ENCODE data around the gene ARID1A. TPM values are rescaled to one million over a fixed set of nuclear protein-coding genes. Genes with fewer than 3 reads are reported as not detected.
A peak's percentile ranks its signal among the peaks of the same experiment; 100 is the strongest.
"Not testable (repeated sequence)": the region's sequence is repeated elsewhere in the genome, so short reads cannot be mapped to it uniquely, and the experiment has no call there.

The ARID1A gene
- total RNA-seq, 2 experiments from 2014 or later = 118 to 124 TPM

GRCh38 chr1:26702680-26703038, 6.8 kb downstream of the ARID1A start:
- POLR2A ChIA-PET = interaction anchor here (1.0 to 15.0 kb wide), 6 partner anchors 10 to 101 kb away, joined by 3 to 357 read pairs (median 6); partner anchors contain the start of gene PIGV
- no peak overlapping the region for H3K27ac Mint-ChIP-seq
- H3K4me1 Mint-ChIP-seq = peaks cover 22% of the 10 kb centered on the region
- H3K4me3 Mint-ChIP-seq = no peak overlapping the region
- H3K36me3 Mint-ChIP-seq = peaks cover 26% of the 10 kb centered on the region
- no peaks in the 10 kb centered on the region for H3K27me3 Mint-ChIP-seq
- H3K9me3 Mint-ChIP-seq = no peaks in the 10 kb centered on the region
- DNase-seq (no peak), ATAC-seq (ENCODE audit: low read depth) (peak; percentile 55)

- H3K36me3 Mint-ChIP-seq = peaks cover 30% of the 10 kb centered on the region
- no peaks in the 10 kb centered on the region for H3K27me3 Mint-ChIP-seq
- POLR2A ChIA-PET = interaction anchor here (0.7 to 15.0 kb wide), 5 partner anchors 11 to 84 kb away, joined by 3 to 357 read pairs (median 9); partner anchors contain the start of gene PIGV
These were observed 7.7 kb downstream of the ARID1A start for GRCh38 chr1:26703478-26703877.

GRCh38 chr1:26704629-26705028, 8.8 kb downstream of the ARID1A start:
- no peak for DNase-seq
- POLR2A ChIA-PET = interaction anchor here (1.0 to 15.0 kb wide), 4 partner anchors 12 to 82 kb away, joined by 3 to 357 read pairs (median 25); partner anchors contain the start of gene PIGV
- H3K4me3 Mint-ChIP-seq = no peak overlapping the region
- H3K4me1 Mint-ChIP-seq = peaks cover 28% of the 10 kb centered on the region
- H3K27ac Mint-ChIP-seq = no peak overlapping the region
- no peaks in the 10 kb centered on the region for H3K9me3 Mint-ChIP-seq
- H3K27me3 Mint-ChIP-seq = no peaks in the 10 kb centered on the region
- no peak for ATAC-seq (ENCODE audit: low read depth)
- H3K36me3 Mint-ChIP-seq = peaks cover 37% of the 10 kb centered on the region

More at GRCh38 chr1:26703478-26703877, 7.7 kb downstream of the ARID1A start:
- DNase-seq (no peak), ATAC-seq (ENCODE audit: low read depth) (no peak)
- Mint-ChIP-seq H3K9me3 (no peaks in the 10 kb centered on the region), H3K4me3 (no peak overlapping the region), H3K4me1 (peaks cover 22% of the 10 kb centered on the region), H3K27ac (no peak overlapping the region)

GRCh38 chr1:26705227-26705626, 9.4 kb downstream of the ARID1A start:
- not testable (repeated sequence) for ATAC-seq (ENCODE audit: low read depth); H3K27ac Mint-ChIP-seq; H3K27me3 Mint-ChIP-seq; DNase-seq; H3K9me3 Mint-ChIP-seq
- Mint-ChIP-seq H3K4me3 (peak overlapping the region; percentile 1), H3K4me1 (peaks cover 28% of the 10 kb centered on the region), H3K36me3 (peaks cover 33% of the 10 kb centered on the region)
- POLR2A ChIA-PET = interaction anchor here (1.0 to 15.0 kb wide), 4 partner anchors 13 to 83 kb away, joined by 3 to 357 read pairs (median 24); partner anchors contain the start of gene PIGV

GRCh38 chr1:26705788-26706311, 10.0 kb downstream of the ARID1A start:
- Mint-ChIP-seq H3K4me1 (peaks cover 32% of the 10 kb centered on the region), H3K4me3 (peak overlapping the region; percentile 47), H3K36me3 (peaks cover 34% of the 10 kb centered on the region), H3K27me3 (no peaks in the 10 kb centered on the region), H3K27ac (peak overlapping the region; percentile 28), H3K9me3 (no peaks in the 10 kb centered on the region)
- ATAC-seq (ENCODE audit: low read depth) (no peak), DNase-seq (no peak)
- POLR2A ChIA-PET = interaction anchor here (2.3 to 6.1 kb wide), 2 partner anchors 14 to 83 kb away, joined by 7 to 41 read pairs; partner anchors contain the start of gene PIGV

GRCh38 chr1:26706315-26706714, 10.5 kb downstream of the ARID1A start:
- no peak for ATAC-seq (ENCODE audit: low read depth)
- Mint-ChIP-seq H3K4me1 (peaks cover 33% of the 10 kb centered on the region), H3K27ac (peak overlapping the region; percentile 28), H3K27me3 (no peaks in the 10 kb centered on the region), H3K36me3 (peaks cover 34% of the 10 kb centered on the region), H3K9me3 (no peaks in the 10 kb centered on the region), H3K4me3 (peak overlapping the region; percentile 47)
- no peak for DNase-seq
- POLR2A ChIA-PET = interaction anchor here (2.3 to 6.1 kb wide), 2 partner anchors 14 to 82 kb away, joined by 7 to 41 read pairs; partner anchors contain the start of gene PIGV

- POLR2A ChIA-PET = no interaction called here
- DNase-seq = no peak
- H3K4me1 Mint-ChIP-seq = peaks cover 56% of the 10 kb centered on the region
- peaks cover 57% of the 10 kb centered on the region for H3K36me3 Mint-ChIP-seq
- no peak for ATAC-seq (ENCODE audit: low read depth)
- no peaks in the 10 kb centered on the region for H3K9me3 Mint-ChIP-seq
- no peak overlapping the region for H3K4me3 Mint-ChIP-seq
- no peaks in the 10 kb centered on the region for H3K27me3 Mint-ChIP-seq
- H3K27ac Mint-ChIP-seq = no peak overlapping the region
These were observed 15.0 kb downstream of the ARID1A start for GRCh38 chr1:26710811-26711210.

- H3K27me3 Mint-ChIP-seq = no peaks in the 10 kb centered on the region
- no peak overlapping the region for H3K4me3 Mint-ChIP-seq
- H3K27ac Mint-ChIP-seq = no peak overlapping the region
- no peak for DNase-seq
- ATAC-seq (ENCODE audit: low read depth) = no peak
- H3K9me3 Mint-ChIP-seq = no peaks in the 10 kb centered on the region
- H3K4me1 Mint-ChIP-seq = peaks cover 51% of the 10 kb centered on the region
- POLR2A ChIA-PET = no interaction called here
- H3K36me3 Mint-ChIP-seq = peaks cover 53% of the 10 kb centered on the region
These were observed 16.0 kb downstream of the ARID1A start for GRCh38 chr1:26711777-26712176.

- no peak for DNase-seq
- Mint-ChIP-seq H3K27ac (peak overlapping the region; percentile 19), H3K36me3 (peaks cover 41% of the 10 kb centered on the region), H3K9me3 (no peaks in the 10 kb centered on the region), H3K4me3 (no peak overlapping the region), H3K4me1 (peaks cover 60% of the 10 kb centered on the region), H3K27me3 (no peaks in the 10 kb centered on the region)
- no peak for ATAC-seq (ENCODE audit: low read depth)
- POLR2A ChIA-PET = interaction anchor here (1.3 kb wide), 2 partner anchors 18 to 20 kb away, joined by 3 read pairs; no protein-coding TSS in a partner anchor
These were observed 21.2 kb downstream of the ARID1A start for GRCh38 chr1:26717017-26717491.

- no peak for DNase-seq
- Mint-ChIP-seq H3K27ac (no peak overlapping the region), H3K9me3 (no peaks in the 10 kb centered on the region), H3K4me3 (no peak overlapping the region), H3K27me3 (no peaks in the 10 kb centered on the region), H3K36me3 (peaks cover 29% of the 10 kb centered on the region), H3K4me1 (peaks cover 67% of the 10 kb centered on the region)
- no peak for ATAC-seq (ENCODE audit: low read depth)
- POLR2A ChIA-PET = no interaction called here
These were observed 23.4 kb downstream of the ARID1A start for GRCh38 chr1:26719205-26719604.

GRCh38 chr1:26721669-26722355, 26.0 kb downstream of the ARID1A start:
- no peaks in the 10 kb centered on the region for H3K9me3 Mint-ChIP-seq
- ATAC-seq (ENCODE audit: low read depth) = no peak
- H3K4me3 Mint-ChIP-seq = peak overlapping the region; percentile 25
- H3K27ac Mint-ChIP-seq = peak overlapping the region; percentile 10
- no peaks in the 10 kb centered on the region for H3K27me3 Mint-ChIP-seq
- DNase-seq = no peak
- peaks cover 67% of the 10 kb centered on the region for H3K4me1 Mint-ChIP-seq
- H3K36me3 Mint-ChIP-seq = peaks cover 19% of the 10 kb centered on the region
- POLR2A ChIA-PET = no interaction called here

- H3K27me3 Mint-ChIP-seq = no peaks in the 10 kb centered on the region
- peak overlapping the region; percentile 51 for H3K4me3 Mint-ChIP-seq
- DNase-seq (peak; percentile 39), ATAC-seq (ENCODE audit: low read depth) (peak; percentile 68)
- POLR2A ChIA-PET = interaction anchor here (0.9 to 2.9 kb wide), 7 partner anchors 15 to 65 kb away, joined by 3 to 16 read pairs (median 5); no protein-coding TSS in a partner anchor
- H3K9me3 Mint-ChIP-seq = no peaks in the 10 kb centered on the region
- H3K27ac Mint-ChIP-seq = peak overlapping the region; percentile 5
- H3K4me1 Mint-ChIP-seq = peaks cover 67% of the 10 kb centered on the region
- H3K36me3 Mint-ChIP-seq = peaks cover 11% of the 10 kb centered on the region
These were observed 27.5 kb downstream of the ARID1A start for GRCh38 chr1:26723013-26723991.

- no peak for DNase-seq
- Mint-ChIP-seq H3K9me3 (no peaks in the 10 kb centered on the region), H3K4me3 (no peak overlapping the region), H3K27ac (no peak overlapping the region), H3K36me3 (peaks cover 13% of the 10 kb centered on the region), H3K4me1 (peaks cover 65% of the 10 kb centered on the region), H3K27me3 (no peaks in the 10 kb centered on the region)
- POLR2A ChIA-PET = interaction anchor here (1.0 to 2.9 kb wide), 5 partner anchors 14 to 65 kb away, joined by 3 to 16 read pairs (median 5); no protein-coding TSS in a partner anchor
- no peak for ATAC-seq (ENCODE audit: low read depth)
These were observed 28.3 kb downstream of the ARID1A start for GRCh38 chr1:26724118-26724517.
